H1 (cell line): Measurements from ENCODE around the gene FXR2. TPM values are rescaled to one million over a fixed set of nuclear protein-coding genes. Genes with fewer than 3 reads are reported as not detected.

Experiments used
- CTCF ChIA-PET: fragments of 300-600 bp; sonication (Branson Sonifier 250); formaldehyde crosslinking; loops from one replicate; lab custom pipeline; 2021; ENCODE audit not compliant: partially characterized antibody; lab: Charles Lee
- POLR2A ChIA-PET: fragments of 300-600 bp; sonication (Branson Sonifier 250); formaldehyde crosslinking; loops from one replicate; lab custom pipeline; 2021; ENCODE audit warnings: inconsistent platforms; ENCODE audit not compliant: partially characterized antibody; lab: Charles Lee
- DNase-seq, 2 experiments: peaks; one replicate each; pipeline versions ENCODE4 v3.0.0 to v3.0.0-alpha.2; 2010 to 2022; ENCODE audit warnings: low spot score in 2 of 2, low read depth in 1 of 2, mixed read lengths in 1 of 2
- FAIRE-seq: peaks from 2 replicates; lab custom pipeline; 2011; peaks lifted over from hg19 to GRCh38; lab: Jason Lieb, UNC
- H2AFZ ChIP-seq: 2 replicates; pipeline ENCODE4 v1.8.1; 2012; ENCODE audit warnings: low read length, inconsistent platforms
- H2AK5ac ChIP-seq: 2 replicates; pipeline ENCODE4 v1.6.1; 2013; ENCODE audit warnings: low read depth, low read length
- H2BK120ac ChIP-seq: replicated peaks from 2 replicates; pipeline ENCODE3; 2013; ENCODE audit warnings: low read depth, low read length, inconsistent platforms
- H2BK12ac ChIP-seq: 2 replicates; pipeline ENCODE4 v1.6.1; 2013; ENCODE audit warnings: low read depth, low read length
- H2BK15ac ChIP-seq: 2 replicates; pipeline ENCODE4 v1.6.1; 2013; ENCODE audit warnings: low read length
- H2BK20ac ChIP-seq: 2 replicates; pipeline ENCODE4 v1.6.1; 2013; ENCODE audit warnings: low read length
- H2BK5ac ChIP-seq: 2 replicates; pipeline ENCODE4 v1.6.1; 2013; ENCODE audit warnings: low read depth, low read length
- H3K14ac ChIP-seq: 2 replicates; pipeline ENCODE4 v1.6.1; 2013; ENCODE audit warnings: inconsistent platforms; ENCODE audit not compliant: insufficient read length
- H3K18ac ChIP-seq: 2 replicates; pipeline ENCODE4 v1.6.1; 2013; ENCODE audit warnings: low read length; ENCODE audit errors: extremely low read depth
- H3K23ac ChIP-seq: 2 replicates; pipeline ENCODE4 v1.6.1; 2013; ENCODE audit warnings: inconsistent platforms; ENCODE audit not compliant: insufficient read length
- H3K23me2 ChIP-seq: 2 replicates; pipeline ENCODE4 v1.6.1; 2013; ENCODE audit warnings: low read depth, low read length
- H3K27ac ChIP-seq: 2 replicates; pipeline ENCODE4 v1.6.1; 2011; ENCODE audit warnings: low read depth, low read length, inconsistent platforms
- H3K27me3 ChIP-seq, 4 experiments: replicated peaks in 1 of 4; 1 replicate in 1 of 4; 2 replicates in 3 of 4; pipeline versions ENCODE4 v1.6.1 to v1.8.1; 2011 to 2013; ENCODE audit warnings: low read length in 3 of 4, mild to moderate bottlenecking in 3 of 4, inconsistent platforms in 2 of 4, mixed read lengths in 2 of 4, moderate library complexity in 1 of 4; ENCODE audit not compliant: control insufficient read depth in 3 of 4, insufficient read depth in 3 of 4; ENCODE audit errors: extremely low read depth in 1 of 4
- H3K36me3 ChIP-seq, 4 experiments: 2 replicates each; pipeline versions ENCODE4 v1.6.1 to v1.8.1; 2011 to 2013; ENCODE audit warnings: mild to moderate bottlenecking in 4 of 4, low read length in 3 of 4, moderate library complexity in 2 of 4, control low read depth in 1 of 4, inconsistent platforms in 1 of 4; ENCODE audit not compliant: insufficient read depth in 4 of 4, control insufficient read depth in 2 of 4
- H3K4ac ChIP-seq: replicated peaks from 2 replicates; pipeline ENCODE3; 2013; ENCODE audit warnings: low read length, low read depth, mixed read lengths, inconsistent platforms; ENCODE audit not compliant: insufficient read length
- H3K4me1 ChIP-seq, 4 experiments: replicated peaks in 1 of 4; 1 replicate in 1 of 4; 2 replicates in 3 of 4; pipeline versions ENCODE4 v1.6.1 to v1.8.1; 2011 to 2013; ENCODE audit warnings: low read length in 3 of 4, inconsistent platforms in 2 of 4, mixed read lengths in 1 of 4; ENCODE audit not compliant: insufficient read depth in 4 of 4, control insufficient read depth in 3 of 4
- H3K4me2 ChIP-seq, 2 experiments: 2 replicates each; pipeline versions ENCODE4 v1.6.1 to v1.8.1; 2011 to 2013; ENCODE audit warnings: low read depth in 2 of 2, low read length in 2 of 2, control low read depth in 1 of 2, inconsistent platforms in 1 of 2, mild to moderate bottlenecking in 1 of 2; ENCODE audit not compliant: insufficient read depth in 1 of 2
- H3K4me3 ChIP-seq, 4 experiments: fragments of 200-600, 300-600 bp in 1 of 4; sonication (generic), shearing (Covaris generic), sonication (Bioruptor Twin) in 1 of 4; 2 replicates each; pipeline versions ENCODE4 v1.5.1 to v1.8.1; 2011 to 2016; ENCODE audit warnings: low read length in 4 of 4, low read depth in 3 of 4, control low read depth in 2 of 4, inconsistent platforms in 2 of 4, mild to moderate bottlenecking in 2 of 4, mixed read lengths in 1 of 4, moderate library complexity in 1 of 4; ENCODE audit not compliant: insufficient read depth in 2 of 4; ENCODE audit errors: extremely low read depth in 1 of 4
- H3K56ac ChIP-seq: replicated peaks from 2 replicates; pipeline ENCODE3; 2013; ENCODE audit warnings: low read depth, mild to moderate bottlenecking, mixed read lengths, low read length, inconsistent platforms; ENCODE audit not compliant: insufficient read length
- H3K79me1 ChIP-seq: 2 replicates; pipeline ENCODE4 v1.6.1; 2013; ENCODE audit warnings: low read depth, low read length, control low read depth
- H3K79me2 ChIP-seq, 2 experiments: 2 replicates each; pipeline versions ENCODE4 v1.6.1 to v1.8.1; 2012 to 2013; ENCODE audit warnings: low read length in 2 of 2, mild to moderate bottlenecking in 2 of 2, inconsistent platforms in 1 of 2; ENCODE audit not compliant: insufficient read depth in 2 of 2, control insufficient read depth in 1 of 2
- H3K9ac ChIP-seq, 4 experiments: replicated peaks in 1 of 4; 1 replicate in 1 of 4; 2 replicates in 3 of 4; pipeline versions ENCODE4 v1.6.1 to v1.8.1; 2011 to 2013; ENCODE audit warnings: low read depth in 3 of 4, low read length in 3 of 4, control low read depth in 2 of 4, mild to moderate bottlenecking in 2 of 4, moderate library complexity in 2 of 4, inconsistent platforms in 1 of 4; ENCODE audit errors: extremely low read depth in 1 of 4
- H3K9me3 ChIP-seq, 2 experiments: 2 replicates each; pipeline versions ENCODE4 v1.6.1 to v1.8.1; 2012 to 2013; ENCODE audit warnings: mild to moderate bottlenecking in 2 of 2, moderate library complexity in 2 of 2, control low read depth in 1 of 2, inconsistent platforms in 1 of 2, low read depth in 1 of 2, low read length in 1 of 2, mixed read lengths in 1 of 2; ENCODE audit not compliant: insufficient read depth in 2 of 2
- H4K20me1 ChIP-seq, 2 experiments: replicated peaks in 1 of 2; 2 replicates each; pipeline versions ENCODE3 to v1.8.1; 2011 to 2013; ENCODE audit warnings: inconsistent platforms in 2 of 2, low read length in 2 of 2, mild to moderate bottlenecking in 1 of 2; ENCODE audit not compliant: insufficient read depth in 2 of 2, control insufficient read depth in 1 of 2
- H4K5ac ChIP-seq: 2 replicates; pipeline ENCODE4 v1.6.1; 2013; ENCODE audit warnings: low read length, low read depth, mixed read lengths, inconsistent platforms; ENCODE audit not compliant: insufficient read length
- H4K8ac ChIP-seq: 2 replicates; pipeline ENCODE4 v1.8.0; 2013; ENCODE audit warnings: mild to moderate bottlenecking, moderate library complexity, low read length, inconsistent platforms; ENCODE audit not compliant: insufficient read depth; ENCODE audit errors: extremely low read depth
- H4K91ac ChIP-seq: replicated peaks from 2 replicates; pipeline ENCODE3; 2013; ENCODE audit warnings: low read length, mixed read lengths, inconsistent platforms; ENCODE audit not compliant: insufficient read length
- KDM4A ChIP-seq: IDR thresholded peaks from one replicate; pipeline ENCODE4 v1.7.1; 2012; ENCODE audit warnings: low read depth, mild to moderate bottlenecking, moderate library complexity, low read length, inconsistent platforms; ENCODE audit not compliant: severe bottlenecking
- POLR2A ChIP-seq, 2 experiments: IDR thresholded peaks; 1 replicate in 1 of 2; 2 replicates in 1 of 2; pipeline ENCODE4 v1.6.1; 2011; ENCODE audit warnings: low read depth in 2 of 2, low read length in 2 of 2, mild to moderate bottlenecking in 2 of 2; ENCODE audit errors: control extremely low read depth in 1 of 2
- SP2 ChIP-seq: IDR thresholded peaks from 2 replicates; pipeline ENCODE4 v1.6.1; 2012; ENCODE audit warnings: mild to moderate bottlenecking, low read length, inconsistent platforms
- WGBS, 2 experiments: shearing (Covaris generic) in 1 of 2; methylation state at CpG; one replicate each; pipeline versions ENCODE4 v1.1.6 to v1.1.7; 2013 to 2015; ENCODE audit warnings: low lambda C conversion rate in 2 of 2, mixed read lengths in 2 of 2, inconsistent platforms in 1 of 2, low coverage in 1 of 2, missing lambda C conversion rate in 1 of 2; ENCODE audit not compliant: insufficient replicate concordance in 2 of 2, insufficient coverage in 1 of 2, insufficient read length in 1 of 2; ENCODE audit errors: extremely low coverage in 1 of 2, missing lambda C conversion rate in 1 of 2; 5-methylcytosine and 5-hydroxymethylcytosine counted together
- polyA plus RNA-seq, 7 experiments: library from polyadenylated mRNA; depleted of rRNA in 3 of 7; stranded (reverse) in 5 of 7; unstranded in 2 of 7; fragments of >200 nt in 5 of 7; fragments of 200-250 nt in 2 of 7; gene quantifications; 1 replicate in 5 of 7; 2 replicates in 1 of 7; 4 replicates in 1 of 7; pipeline versions ENCODE4 v1.2.1 to v1.2.3, GENCODE V29; 2011 to 2013; ENCODE audit warnings: missing spikeins in 2 of 7, mixed read lengths in 2 of 7
- total RNA-seq: library from RNA; stranded (reverse); fragmentation: NEBNext Ultra II Directional; extraction: Animal tissue kit (Norgen Biotek cat#: 25700); gene quantifications from 2 replicates; pipeline ENCODE4 v1.2.1, GENCODE V29; 2021

The FXR2 gene
- total and polyA plus RNA-seq, 2 of the 8 experiments (the other 6 are each of a cell fraction or from before 2014, with no cell fraction given), result 26.2 to 44.0 TPM

- Histone ChIP-seq H3K36me3 (peaks cover 8 to 22% (median 11%) of the 10 kb centered on the region in 4 experiments; a peak in 7 of 8 replicates), H2BK120ac (no peak overlapping the region), H3K79me1 (no peaks in the 10 kb centered on the region; the same call in none of the 2 replicates), H3K23me2 (peaks cover 24% of the 10 kb centered on the region; the same call in 1 of the 2 replicates), H3K79me2 (no peaks in the 10 kb centered on the region), H3K56ac (no peak overlapping the region), H3K18ac (no peak overlapping the region), H2BK15ac (no peak overlapping the region), H4K20me1 (peaks cover 0 to 2% of the 10 kb centered on the region in 2 experiments), H3K14ac (no peak overlapping the region), H2BK12ac (no peak overlapping the region), H3K23ac (no peak overlapping the region), H2BK20ac (no peak overlapping the region), H2AK5ac (no peak overlapping the region), H4K91ac (no peak overlapping the region), H3K9ac (no peak overlapping the region), H3K27me3 (no peaks in the 10 kb centered on the region), H3K9me3 (no peaks in the 10 kb centered on the region), H4K5ac (no peak overlapping the region)
- WGBS, 2 experiments, result 89% methylated on average over 12 of the region's 12 CpGs; no CpG with 5 or more reads in 1 of the 2 experiments
- DNase-seq, result no peak
- ChIA-PET POLR2A (interaction anchor here (0.6 to 28.5 kb wide), 9 partner anchors 14 to 103 kb away, joined by 3 to 1144 read pairs (median 22); partner anchors contain the start of genes CD68, POLR2A, SAT2 and SENP3), CTCF (interaction anchor here (0.6 to 1.8 kb wide), 12 partner anchors 13 to 100 kb away, joined by 3 to 14 read pairs (median 3); partner anchors contain the start of genes FXR2 and TP53)
- no peak for FAIRE-seq
- 0 out of 3 replicates have a peak, but pooled peaks of 1 of the 2 experiments have one; percentile 20 for TF ChIP-seq POLR2A (IDR thresholded peaks at IDR 0.05; ENCODE audit: control extremely low read depth in 1 of 2, low read depth in 2 of 2, low read length in 2 of 2)
- no peak for TF ChIP-seq SP2
- TF ChIP-seq KDM4A, result no peak
- TF ChIP-seq, all 59 proteins: peak for 1
- H3K4me3 ChIP-seq, result peak overlapping the region in 1 of 4 experiments; percentile 68; a peak in 2 of 8 replicates
- no peak overlapping the region for H3K27ac ChIP-seq
- H2AFZ ChIP-seq, result no peak overlapping the region
- peak overlapping the region in 1 of 2 experiments; percentile 71; a peak in 3 of 4 replicates for H3K4me2 ChIP-seq
- no peak overlapping the region; the same call in 1 of the 2 replicates for H2BK5ac ChIP-seq
- no peak overlapping the region for H3K4ac ChIP-seq
- H4K8ac ChIP-seq, result no peak overlapping the region; the same call in 1 of the 2 replicates
- H3K4me1 ChIP-seq, result peaks cover 6 to 25% (median 23%) of the 10 kb centered on the region in 4 experiments
These were observed 27.1 kb downstream of the FXR2 start for GRCh38 chr17:7587420-7588151.
